A549 (cell line): ENCODE data around the gene RAMP1. TPM values are rescaled to one million over a fixed set of nuclear protein-coding genes. Genes with fewer than 3 reads are reported as not detected.

ENCODE experiments used
- ATAC-seq, 2 experiments: fragments of 200-7000 bp in 1 of 2; fragments of >200 bp in 1 of 2; cut with Nextera tagmentation in 1 of 2; cut with Tn5 transposase in 1 of 2; 3 replicates each; pipeline versions ENCODE4 v1.8.0 to v1.9.1; 2018 to 2020; ENCODE audit warnings: mild to moderate bottlenecking in 1 of 2, moderate library complexity in 1 of 2
- CTCF ChIA-PET: fragments of 300-600 bp; sonication (Branson Sonifier 250); formaldehyde crosslinking; extraction: SDS; loops from one replicate; lab custom pipeline; 2021; ENCODE audit warnings: antibody characterized with exemption, inconsistent platforms; lab: Yijun Ruan, JAX
- POLR2A ChIA-PET: fragments of 350-600 bp; formaldehyde crosslinking; extraction: SDS; loops from one replicate; lab custom pipeline; 2021; ENCODE audit warnings: antibody characterized with exemption, inconsistent platforms; lab: Yijun Ruan, JAX
- DNase-seq, 2 experiments: peaks; one replicate each; pipeline versions ENCODE4 v3.0.0 to v3.0.0-alpha.2; 2011 to 2016; ENCODE audit warnings: low read depth in 1 of 2, low spot score in 1 of 2
- FAIRE-seq: peaks from 2 replicates; lab custom pipeline; 2011; peaks lifted over from hg19 to GRCh38; lab: Jason Lieb, UNC
- H3K27ac ChIP-seq, 2 experiments: fragments of >200 bp; sonication (Bioruptor Twin); formaldehyde crosslinking; 3 replicates each; pipeline ENCODE4 v1.5.1; 2016 to 2017
- H3K4me1 ChIP-seq: fragments of >200 bp; sonication (Bioruptor Twin); formaldehyde crosslinking; 3 replicates; pipeline ENCODE4 v1.6.1; 2016
- H3K4me2 ChIP-seq: fragments of >200 bp; sonication (Bioruptor Twin); formaldehyde crosslinking; 3 replicates; pipeline ENCODE4 v1.6.1; 2016
- H3K4me3 ChIP-seq: fragments of >200 bp; sonication (Bioruptor Twin); formaldehyde crosslinking; 3 replicates; pipeline ENCODE4 v1.5.1; 2016
- H3K9me3 ChIP-seq: fragments of >200 bp; sonication (Bioruptor Twin); formaldehyde crosslinking; 3 replicates; pipeline ENCODE4 v1.6.1; 2016
- CBX2 ChIP-seq: fragments of 200-600 bp; sonication (generic); IDR thresholded peaks from 2 replicates; pipeline ENCODE4 v1.6.1; 2016; ENCODE audit warnings: low read depth, mild to moderate bottlenecking, borderline replicate concordance
- CBX8 ChIP-seq: fragments of 200-600 bp; sonication (generic); IDR thresholded peaks from 2 replicates; pipeline ENCODE4 v1.6.1; 2016
- CHD4 ChIP-seq: fragments of 200-600 bp; sonication (generic); IDR thresholded peaks from 2 replicates; pipeline ENCODE4 v1.6.1; 2016; ENCODE audit warnings: antibody characterized with exemption, mild to moderate bottlenecking, borderline replicate concordance
- E2F6 ChIP-seq: IDR thresholded peaks from 2 replicates; pipeline ENCODE4 v1.6.1; 2012; ENCODE audit warnings: low read depth, borderline replicate concordance
- FOSL2 ChIP-seq, 2 experiments: fragments of 450-650 bp in 1 of 2; fragments of >200 bp in 1 of 2; sonication (Bioruptor Twin) in 1 of 2; formaldehyde crosslinking; IDR thresholded peaks; 2 replicates each; pipeline versions ENCODE4 v1.5.0 to v1.6.1; 2016 to 2020; ENCODE audit warnings: mild to moderate bottlenecking in 1 of 2, moderate library complexity in 1 of 2
- HDAC2 ChIP-seq: fragments of 200-600 bp; sonication (generic); IDR thresholded peaks from 2 replicates; pipeline ENCODE4 v1.6.1; 2016
- HEYL ChIP-seq: fragments of 250-450 bp; sonication (Bioruptor Pico); IDR thresholded peaks from 2 replicates; pipeline ENCODE4 v1.8.0; 2021; ENCODE audit warnings: mild to moderate bottlenecking, moderate library complexity
- HOXB13 ChIP-seq: fragments of 250-450 bp; sonication (Bioruptor Pico); IDR thresholded peaks from 2 replicates; pipeline ENCODE4 v1.5.0; 2020; ENCODE audit warnings: low read depth, mild to moderate bottlenecking, moderate library complexity
- JUNB ChIP-seq: fragments of >200 bp; sonication (Bioruptor Twin); formaldehyde crosslinking; IDR thresholded peaks from 2 replicates; pipeline ENCODE4 v1.6.1; 2016
- KDM1A ChIP-seq: fragments of 200-600 bp; sonication (generic); IDR thresholded peaks from 2 replicates; pipeline ENCODE4 v1.6.1; 2016; ENCODE audit warnings: low read depth, mild to moderate bottlenecking
- MAFK ChIP-seq: fragments of 450-650 bp; IDR thresholded peaks from 2 replicates; pipeline ENCODE4 v1.6.1; 2014; ENCODE audit not compliant: partially characterized antibody
- MAX ChIP-seq: IDR thresholded peaks from 2 replicates; pipeline ENCODE4 v1.6.1; 2012
- MYC ChIP-seq: IDR thresholded peaks from 2 replicates; pipeline ENCODE4 v1.6.1; 2012; ENCODE audit warnings: mild to moderate bottlenecking, inconsistent platforms, low read length, improper control_type of control experiment, borderline replicate concordance
- NFE2L2 ChIP-seq: fragments of 150-350 bp; conservative IDR thresholded peaks from 2 replicates; pipeline ENCODE4 v1.6.1; 2014; ENCODE audit warnings: low read length
- NR3C1 ChIP-seq: fragments of >200 bp; sonication (Bioruptor Twin); formaldehyde crosslinking; IDR thresholded peaks from 3 replicates; pipeline ENCODE4 v1.6.1; 2017
- POLR2A ChIP-seq: IDR thresholded peaks from 2 replicates; pipeline ENCODE4 v1.6.1; 2012; ENCODE audit warnings: mild to moderate bottlenecking, low read length
- RAD21 ChIP-seq, 2 experiments: fragments of >200 bp in 1 of 2; sonication (Bioruptor Twin) in 1 of 2; formaldehyde crosslinking in 1 of 2; IDR thresholded peaks in 1 of 2; conservative IDR thresholded peaks in 1 of 2; 2 replicates in 1 of 2; 3 replicates in 1 of 2; pipeline ENCODE4 v1.6.1; 2012 to 2018; ENCODE audit warnings: inconsistent platforms in 1 of 2
- RFX5 ChIP-seq: fragments of 450-650 bp; IDR thresholded peaks from 2 replicates; pipeline ENCODE4 v1.7.1; 2014; ENCODE audit warnings: antibody characterized with exemption, mild to moderate bottlenecking, moderate library complexity
- SREBF2 ChIP-seq: fragments of 450-650 bp; IDR thresholded peaks from 2 replicates; pipeline ENCODE4 v1.6.1; 2014; ENCODE audit warnings: mild to moderate bottlenecking, moderate library complexity
- TP53 ChIP-seq: fragments of 250-450 bp; sonication (Bioruptor Pico); IDR thresholded peaks from 2 replicates; pipeline ENCODE4 v1.5.0; 2021; ENCODE audit warnings: mild to moderate bottlenecking, moderate library complexity
- ZNF302 ChIP-seq: fragments of 250-450 bp; sonication (Bioruptor Pico); IDR thresholded peaks from 2 replicates; pipeline ENCODE4 v1.9.0; 2021; ENCODE audit warnings: inconsistent platforms, mild to moderate bottlenecking, moderate library complexity
- WGBS: methylation state at CpG from one replicate; pipeline ENCODE4 v1.1.6; 2017; ENCODE audit errors: missing lambda C conversion rate; 5-methylcytosine and 5-hydroxymethylcytosine counted together
- polyA plus RNA-seq, 4 experiments: library from polyadenylated mRNA; depleted of rRNA in 3 of 4; stranded (reverse); fragments of >200 nt; fragmentation: RNase III in 1 of 4; extraction: RNeasy Plus Mini Kit Qiagen cat#74134 plus additional on column Dnase treatment in 1 of 4; gene quantifications; 2 replicates in 3 of 4; 3 replicates in 1 of 4; pipeline ENCODE4 v1.2.3, GENCODE V29; 2011 to 2017

Gene RAMP1
- polyA plus RNA-seq, 2 of the 4 experiments (the other 2 are of a cell fraction): not detected

- no peak for TF ChIP-seq CBX8
Measured at GRCh38 chr2:237892984-237893595, 33.7 kb downstream of the RAMP1 start (continued).

GRCh38 chr2:237894396-237894979, 35.1 kb downstream of the RAMP1 start:
- ATAC-seq (no peak), FAIRE-seq (no peak), DNase-seq (no peak)
- WGBS: 84% methylated on average over 15 of the region's 15 CpGs
- no peak overlapping the region for H3K4me2 ChIP-seq
- H3K9me3 ChIP-seq: no peaks in the 10 kb centered on the region
- H3K27ac ChIP-seq: no peak overlapping the region
- ChIA-PET CTCF (no interaction called here), POLR2A (no interaction called here)
- H3K4me1 ChIP-seq: no peaks in the 10 kb centered on the region
- no peak overlapping the region for H3K4me3 ChIP-seq
- TF ChIP-seq RAD21 (conservative IDR thresholded peaks at IDR 0.05 in 1 of 2, IDR thresholded peaks at IDR 0.05 in 1 of 2) (no peak), KDM1A (no peak)

- no peaks in the 10 kb centered on the region for H3K4me1 ChIP-seq
- ChIA-PET CTCF (interaction anchor here (1.1 kb wide), 1 partner anchor 28 kb away, joined by 3 read pairs; no protein-coding TSS in a partner anchor), POLR2A (no interaction called here)
- 73% methylated on average over 11 of the region's 12 CpGs for WGBS
- H3K4me3 ChIP-seq: no peak overlapping the region
- FAIRE-seq (no peak), DNase-seq (no peak), ATAC-seq (no peak)
- H3K4me2 ChIP-seq: no peak overlapping the region
- no peaks in the 10 kb centered on the region for H3K9me3 ChIP-seq
- TF ChIP-seq SREBF2 (no peak), CBX2 (no peak), RFX5 (no peak), HEYL (no peak), CBX8 (no peak), CHD4 (no peak), JUNB (no peak), E2F6 (no peak), MAX (no peak), HOXB13 (CRISPR knock-in tag) (no peak), NFE2L2 (no peak), KDM1A (no peak), NR3C1 (no peak), FOSL2 (IDR thresholded peaks at IDR 0.05) (no peak), FOSL2 (CRISPR knock-in tag; IDR thresholded peaks at IDR 0.05) (no peak), MAFK (no peak)
- H3K27ac ChIP-seq: no peak overlapping the region
Measured at GRCh38 chr2:237894986-237895543, 35.6 kb downstream of the RAMP1 start.

- H3K9me3 ChIP-seq: no peaks in the 10 kb centered on the region
- H3K4me2 ChIP-seq: no peak overlapping the region
- ChIA-PET CTCF (interaction anchor here (1.1 kb wide), 1 partner anchor 27 kb away, joined by 3 read pairs; no protein-coding TSS in a partner anchor), POLR2A (no interaction called here)
- H3K27ac ChIP-seq: peak overlapping the region in 1 of 2 experiments; percentile 63; a peak in 2 of 6 replicates
- TF ChIP-seq NFE2L2 (no peak), HDAC2 (no peak), ZNF302 (CRISPR knock-in tag) (no peak), POLR2A (no peak), MYC (no peak), HEYL (no peak), TP53 (CRISPR knock-in tag) (no peak)
- WGBS: 67% methylated on average over 21 of the region's 27 CpGs
- DNase-seq (no peak), FAIRE-seq (no peak), ATAC-seq (peak; percentile 30 to 53; a peak in 4 of 6 replicates)
- no peaks in the 10 kb centered on the region for H3K4me1 ChIP-seq
- H3K4me3 ChIP-seq: no peak overlapping the region
Measured at GRCh38 chr2:237895544-237896506, 36.4 kb downstream of the RAMP1 start.
